GM12874 (cell line): ENCODE results near the gene KRTAP1-1.

Experiments used
- TF ChIP-seq, protein P1 (sequence below): IDR thresholded peaks from 2 replicates; pipeline ENCODE4 v1.5.1; 2011; ENCODE audit warnings: low read depth, mild to moderate bottlenecking, control low read depth, low read length, moderate library complexity; ENCODE audit not compliant: insufficient read depth

Gene KRTAP1-1

GRCh38 chr17:41019415-41019814 lies 21.8 kb downstream of the KRTAP1-1 start:
- TF ChIP-seq, protein P1, sequence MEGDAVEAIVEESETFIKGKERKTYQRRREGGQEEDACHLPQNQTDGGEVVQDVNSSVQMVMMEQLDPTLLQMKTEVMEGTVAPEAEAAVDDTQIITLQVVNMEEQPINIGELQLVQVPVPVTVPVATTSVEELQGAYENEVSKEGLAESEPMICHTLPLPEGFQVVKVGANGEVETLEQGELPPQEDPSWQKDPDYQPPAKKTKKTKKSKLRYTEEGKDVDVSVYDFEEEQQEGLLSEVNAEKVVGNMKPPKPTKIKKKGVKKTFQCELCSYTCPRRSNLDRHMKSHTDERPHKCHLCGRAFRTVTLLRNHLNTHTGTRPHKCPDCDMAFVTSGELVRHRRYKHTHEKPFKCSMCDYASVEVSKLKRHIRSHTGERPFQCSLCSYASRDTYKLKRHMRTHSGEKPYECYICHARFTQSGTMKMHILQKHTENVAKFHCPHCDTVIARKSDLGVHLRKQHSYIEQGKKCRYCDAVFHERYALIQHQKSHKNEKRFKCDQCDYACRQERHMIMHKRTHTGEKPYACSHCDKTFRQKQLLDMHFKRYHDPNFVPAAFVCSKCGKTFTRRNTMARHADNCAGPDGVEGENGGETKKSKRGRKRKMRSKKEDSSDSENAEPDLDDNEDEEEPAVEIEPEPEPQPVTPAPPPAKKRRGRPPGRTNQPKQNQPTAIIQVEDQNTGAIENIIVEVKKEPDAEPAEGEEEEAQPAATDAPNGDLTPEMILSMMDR, result no peak

GRCh38 chr17:41018541-41018940 lies 22.7 kb downstream of the KRTAP1-1 start:
- TF ChIP-seq, protein P1, result no peak

- TF ChIP-seq, protein P1, result no peak
These were observed 24.6 kb downstream of the KRTAP1-1 start for GRCh38 chr17:41016578-41017215.

- TF ChIP-seq, protein P1, result no peak
These were observed 25.8 kb downstream of the KRTAP1-1 start for GRCh38 chr17:41015454-41015853.

- TF ChIP-seq, protein P1, result no peak
These were observed 27.6 kb downstream of the KRTAP1-1 start for GRCh38 chr17:41013606-41014005.

DNA sequence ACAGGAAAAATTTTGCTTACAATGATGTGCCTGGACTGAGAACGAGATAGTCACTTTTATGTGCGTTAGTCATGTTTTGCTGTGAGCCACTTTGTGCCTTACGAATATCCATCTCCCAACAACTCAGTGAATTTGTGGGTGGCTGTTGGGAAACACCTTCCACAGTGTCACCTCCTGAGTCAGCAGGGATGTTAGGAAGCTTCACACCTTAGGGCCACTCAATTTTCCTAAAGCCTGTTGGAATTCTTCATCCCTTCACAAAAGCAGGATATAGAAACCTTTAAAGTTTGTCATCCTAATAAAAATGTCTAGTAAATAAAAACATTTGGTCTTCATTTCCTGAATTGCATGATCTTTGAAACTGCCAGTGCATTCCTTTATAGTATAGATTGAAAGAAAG lies 28.1 kb downstream of the KRTAP1-1 start:
- TF ChIP-seq, protein P1, result no peak

GRCh38 chr17:41012326-41013120 lies 28.7 kb downstream of the KRTAP1-1 start:
- TF ChIP-seq, protein P1, result no peak
